Measurements from ENCODE around the gene MB21D2.

The MB21D2 gene

GRCh38 chr3:192751148-192751547, 166.5 kb downstream of the MB21D2 start:
- no peak overlapping the region for H3K4me3 ChIP-seq (ENCODE audit: low read depth, low read length)
- DNase-seq (ENCODE audit: low read depth), result no peak

GRCh38 chr3:192750201-192750600, 167.5 kb downstream of the MB21D2 start:
- H3K4me3 ChIP-seq (ENCODE audit: low read depth, low read length), result no peak overlapping the region
- DNase-seq (ENCODE audit: low read depth), result no peak

- DNase-seq (ENCODE audit: low read depth), result no peak
- no peak overlapping the region for H3K4me3 ChIP-seq (ENCODE audit: low read depth, low read length)
Measured at GRCh38 chr3:192747746-192748145, 169.9 kb downstream of the MB21D2 start.

- H3K4me3 ChIP-seq (ENCODE audit: low read depth, low read length), result no peak overlapping the region
- DNase-seq (ENCODE audit: low read depth), result no peak
Measured at GRCh38 chr3:192747145-192747544, 170.5 kb downstream of the MB21D2 start.
